Hematopoietic multipotent progenitor cell treated with erythropoietin and hydrocortisone succinate and interleukin-3 and kit ligand, for 15 days (in vitro differentiated cells): ENCODE measurements around the gene LGR6.

ENCODE experiments used
- DNase-seq: peaks from one replicate; pipeline ENCODE4 v3.0.0-alpha.2; 2015; ENCODE audit warnings: low spot score

LGR6 gene

DNA sequence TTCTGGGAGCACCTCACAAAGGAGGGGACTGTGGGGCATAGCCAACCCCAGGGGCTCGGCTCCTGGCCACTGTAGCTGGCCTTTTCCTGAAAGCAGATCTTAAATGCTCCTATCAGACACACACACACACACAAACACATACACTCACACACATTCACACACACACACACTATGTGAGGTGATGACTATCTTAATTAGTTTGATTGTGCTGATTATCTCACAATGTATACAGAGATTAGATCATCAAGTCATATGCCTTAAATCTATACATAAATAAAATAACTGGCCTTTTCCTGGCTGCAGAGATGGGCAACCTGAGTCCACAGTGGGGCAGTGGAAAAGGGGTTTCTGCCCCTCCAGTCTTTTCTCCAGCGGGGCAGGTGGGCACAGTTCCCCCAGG lies 27.1 kb downstream of the LGR6 start:
- no peak for DNase-seq

DNA sequence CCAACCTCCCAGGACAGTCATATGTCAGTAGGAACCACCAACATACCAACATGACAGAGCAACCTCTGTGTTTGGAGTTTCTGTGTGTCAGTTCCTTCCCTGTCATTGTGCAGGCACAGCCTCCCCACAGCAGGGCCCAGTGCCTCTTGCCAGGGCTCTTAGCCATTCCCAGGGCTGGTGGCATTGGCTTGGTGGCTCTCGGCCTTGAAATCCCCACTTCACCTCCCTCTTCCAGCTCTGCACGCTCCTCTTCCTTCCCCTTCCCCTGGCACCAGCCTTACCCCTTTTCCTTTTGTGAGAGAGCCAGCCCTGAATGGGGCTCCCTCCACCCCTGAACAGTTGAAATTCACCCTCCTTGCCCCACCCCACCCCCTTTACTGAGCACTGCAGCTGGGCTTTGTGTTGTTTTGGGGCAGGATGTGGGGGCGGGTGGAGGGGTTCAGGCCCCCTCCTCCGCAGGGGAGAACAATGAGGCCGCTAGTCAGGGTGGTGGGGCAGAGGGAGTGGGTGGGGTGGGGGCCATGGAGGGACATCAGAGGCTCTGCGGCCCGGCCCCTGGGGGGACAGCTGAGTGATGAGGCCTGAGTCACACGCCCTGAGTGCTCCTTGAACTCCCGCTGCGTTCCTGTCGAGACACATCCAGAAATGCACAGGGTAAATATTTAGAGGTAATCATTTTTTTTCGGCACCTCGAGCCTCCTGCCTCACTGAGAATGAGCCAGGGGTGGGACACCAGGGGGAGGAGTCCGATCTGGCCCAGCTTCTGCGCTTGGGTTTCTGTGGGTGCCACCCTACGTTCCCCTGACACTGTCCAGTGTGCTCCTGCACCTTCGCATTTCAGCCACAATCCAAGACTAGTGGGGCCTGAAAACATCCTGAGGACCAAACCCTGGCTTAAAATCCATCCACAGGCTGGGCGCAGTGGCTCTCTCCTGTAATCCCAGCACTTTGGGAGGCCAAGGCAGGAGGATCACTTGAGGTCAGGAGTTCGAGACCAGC lies 28.6 kb downstream of the LGR6 start:
- DNase-seq = no peak

- no peak for DNase-seq
Measured at GRCh38 chr1:202223121-202223860, 29.7 kb downstream of the LGR6 start.

DNA sequence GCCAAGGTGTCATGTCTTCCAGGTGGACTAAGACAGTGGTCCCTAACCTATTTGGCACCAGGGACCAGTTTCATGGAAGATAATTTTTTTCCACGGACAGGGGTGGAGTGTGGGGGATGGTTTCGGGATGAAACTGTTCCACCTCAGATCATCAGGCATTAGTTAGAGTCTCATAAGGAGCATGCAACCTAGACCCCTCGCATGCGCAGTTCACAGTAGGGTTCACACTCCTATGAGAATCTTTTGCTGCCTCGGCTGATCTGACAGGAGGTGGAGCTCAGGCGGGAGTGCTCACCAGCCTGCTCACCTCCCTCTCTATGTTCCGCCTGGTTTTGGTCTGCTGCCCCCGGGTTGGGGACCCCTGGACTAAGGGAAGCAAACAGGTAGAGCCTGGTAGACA lies 30.9 kb downstream of the LGR6 start:
- no peak for DNase-seq

DNA sequence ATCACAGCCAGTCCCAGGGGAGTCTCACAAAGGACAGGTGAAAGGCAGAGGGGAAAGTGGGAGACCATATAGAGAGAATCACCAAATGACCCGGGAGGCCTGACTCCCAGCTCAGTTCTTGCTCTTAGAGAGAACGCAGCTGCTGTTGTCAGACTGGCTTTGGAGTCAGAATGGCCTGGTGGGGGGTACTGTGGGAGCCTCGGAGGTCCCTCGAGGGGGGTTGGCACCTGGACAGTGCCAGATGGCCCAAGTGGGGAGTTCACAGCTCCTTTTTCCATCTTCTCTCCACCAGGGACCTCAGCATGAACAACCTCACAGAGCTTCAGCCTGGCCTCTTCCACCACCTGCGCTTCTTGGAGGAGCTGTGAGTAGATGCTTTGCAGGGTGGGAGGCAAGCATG lies 31.5 kb downstream of the LGR6 start:
- DNase-seq = no peak

DNA sequence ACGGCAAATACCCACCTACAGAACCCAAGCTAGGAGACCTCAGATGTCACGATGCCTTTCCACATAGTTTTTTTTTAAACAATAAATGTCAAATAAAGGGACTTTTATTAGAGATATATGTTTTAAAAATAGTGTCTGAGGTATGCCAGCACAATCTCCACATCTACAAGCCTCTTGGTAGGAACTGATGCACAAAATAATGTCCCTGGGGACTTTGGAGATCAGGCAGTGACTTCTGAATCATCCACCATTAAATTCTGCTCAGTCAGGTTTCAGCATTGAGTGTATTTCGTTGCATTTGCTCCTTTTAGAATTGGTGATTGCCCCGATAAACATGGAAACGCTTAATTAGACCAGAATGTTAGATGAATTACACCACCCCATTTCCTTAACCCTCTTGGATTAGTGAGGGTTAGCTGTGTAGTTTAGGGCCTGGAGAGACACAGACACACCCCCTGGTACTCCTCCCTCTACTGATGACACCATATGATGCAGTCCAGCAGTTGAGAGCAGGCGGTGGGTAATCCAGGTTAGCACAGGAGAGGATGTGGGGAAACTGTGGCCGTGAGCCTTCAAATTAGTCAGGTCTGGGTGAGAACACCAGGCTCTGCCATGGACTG lies 33.6 kb downstream of the LGR6 start:
- no peak for DNase-seq

DNA sequence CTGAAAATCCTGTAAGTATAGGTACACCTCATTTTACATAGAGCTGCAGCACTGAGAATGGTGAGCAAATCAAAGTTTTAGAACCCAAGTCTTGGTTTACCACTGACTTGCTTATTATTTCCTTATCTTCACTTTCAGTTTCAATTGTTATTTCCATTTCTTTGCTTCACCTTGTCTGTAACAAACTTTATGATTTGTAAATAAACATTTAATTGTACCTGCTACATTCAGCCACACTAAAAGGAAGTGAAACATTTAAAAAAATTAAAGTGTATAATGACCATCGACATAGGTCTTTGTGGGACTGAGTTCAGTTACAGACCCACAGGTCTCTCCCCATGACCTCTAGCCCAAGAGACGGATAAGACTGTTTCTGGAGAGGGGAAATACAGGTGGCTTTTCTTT lies 34.4 kb downstream of the LGR6 start:
- no peak for DNase-seq

DNA sequence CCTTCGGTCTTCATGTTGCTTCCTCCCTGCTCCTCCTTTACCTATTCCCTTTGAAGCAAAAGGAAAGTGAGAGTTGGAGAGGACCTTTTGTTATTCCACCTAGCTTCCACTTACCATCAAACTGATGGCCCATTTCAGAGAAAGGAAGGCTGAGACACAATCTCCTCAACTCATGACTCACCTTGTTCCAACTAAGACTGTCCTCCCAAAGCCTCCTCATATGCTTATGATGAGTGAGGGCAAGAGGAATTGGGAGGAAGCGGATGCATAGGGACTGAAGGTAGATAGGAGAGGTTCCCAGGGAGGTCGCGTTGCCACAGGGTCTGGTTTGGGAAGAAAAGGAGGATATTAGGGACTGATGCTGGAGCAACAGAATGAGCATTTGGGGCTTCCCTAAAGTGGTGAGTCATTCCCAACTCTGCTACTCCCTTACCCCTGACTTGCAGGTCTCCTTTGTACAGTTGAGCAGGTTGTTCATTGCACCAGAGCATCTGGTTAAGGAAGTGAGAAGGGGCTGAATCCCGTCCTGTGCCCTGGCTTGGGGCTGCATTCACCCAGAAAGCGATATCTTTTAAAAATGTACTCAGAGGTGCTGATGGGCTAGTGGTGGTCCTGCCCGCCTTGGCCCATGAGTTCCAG lies 35.0 kb downstream of the LGR6 start:
- no peak for DNase-seq

DNA sequence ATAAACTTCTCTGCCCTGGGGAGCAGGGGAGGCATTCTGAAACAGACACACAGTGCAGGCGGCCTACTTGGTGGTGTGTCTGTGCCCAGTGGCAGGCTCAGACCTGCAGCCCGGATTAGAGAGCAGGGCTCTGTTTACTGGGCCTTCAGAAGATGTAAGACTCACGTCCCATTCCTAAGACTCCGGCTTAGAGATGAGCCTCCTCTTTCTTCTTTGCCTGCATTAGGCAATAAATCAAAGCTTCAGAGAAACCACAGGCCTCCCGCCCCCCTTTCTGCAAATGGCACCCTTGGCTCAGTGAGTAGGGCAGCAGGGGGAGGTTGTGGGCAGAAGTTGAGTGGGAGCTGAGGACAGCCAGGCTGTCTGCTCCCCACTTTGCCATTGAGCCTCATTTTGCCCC lies 35.8 kb downstream of the LGR6 start:
- no peak for DNase-seq

- no peak for DNase-seq
Measured at GRCh38 chr1:202230061-202230938, 36.7 kb downstream of the LGR6 start.

DNA sequence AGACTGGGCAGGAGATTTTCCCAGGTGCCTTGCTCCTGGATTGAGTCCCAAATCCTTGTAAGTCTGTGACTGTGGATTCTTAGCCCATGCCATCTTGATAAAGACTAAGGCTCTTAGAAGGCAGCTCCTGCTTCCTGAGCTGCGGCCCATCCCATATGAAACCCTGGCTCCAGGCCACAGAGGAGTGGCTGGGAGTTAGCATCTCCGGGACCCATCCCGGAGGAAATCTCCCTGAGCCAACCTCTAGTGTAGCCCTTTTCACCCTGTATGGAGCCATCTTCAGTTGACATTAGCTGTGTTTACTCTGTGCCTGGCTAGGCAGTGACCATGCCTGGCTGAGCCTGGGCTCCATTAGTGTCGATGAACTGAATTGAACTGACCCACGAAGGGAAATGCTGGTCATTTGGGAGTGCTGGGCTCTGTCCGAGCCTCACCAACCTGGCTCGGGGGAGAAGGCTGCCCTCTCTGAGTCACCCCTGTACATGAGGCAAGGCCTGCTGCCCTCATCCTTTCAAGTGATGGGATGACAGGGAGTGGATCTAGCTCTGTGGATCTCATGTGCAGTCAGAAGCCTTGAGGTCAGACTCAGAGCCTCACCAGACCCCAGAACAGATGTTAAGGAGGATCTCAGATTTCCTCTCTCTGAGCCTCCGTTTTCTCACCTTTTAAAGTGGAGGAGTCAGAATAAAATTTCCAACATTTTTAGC lies 37.5 kb downstream of the LGR6 start:
- DNase-seq = no peak

DNA sequence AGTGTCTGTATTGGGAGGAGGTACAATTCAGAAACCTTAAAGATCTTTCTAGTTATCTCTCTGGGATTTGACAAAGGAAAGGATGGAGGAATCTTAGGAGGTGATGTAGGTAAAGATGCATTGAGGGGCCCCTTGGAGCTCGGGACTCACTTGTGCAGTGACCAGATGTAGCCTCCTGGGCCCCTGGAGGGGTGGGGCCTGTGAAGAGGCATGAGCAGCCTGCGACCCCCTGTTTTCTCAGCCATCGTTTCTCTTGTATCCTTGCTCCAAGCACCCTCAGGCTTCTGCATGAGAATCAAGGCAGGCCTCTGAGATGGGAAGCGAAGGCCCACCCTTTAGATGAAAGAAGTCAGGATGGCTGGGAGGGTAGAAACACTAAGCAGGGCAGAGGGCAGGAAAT lies 39.6 kb downstream of the LGR6 start:
- no peak for DNase-seq

GRCh38 chr1:202233804-202234203 lies 40.2 kb downstream of the LGR6 start:
- no peak for DNase-seq

DNA sequence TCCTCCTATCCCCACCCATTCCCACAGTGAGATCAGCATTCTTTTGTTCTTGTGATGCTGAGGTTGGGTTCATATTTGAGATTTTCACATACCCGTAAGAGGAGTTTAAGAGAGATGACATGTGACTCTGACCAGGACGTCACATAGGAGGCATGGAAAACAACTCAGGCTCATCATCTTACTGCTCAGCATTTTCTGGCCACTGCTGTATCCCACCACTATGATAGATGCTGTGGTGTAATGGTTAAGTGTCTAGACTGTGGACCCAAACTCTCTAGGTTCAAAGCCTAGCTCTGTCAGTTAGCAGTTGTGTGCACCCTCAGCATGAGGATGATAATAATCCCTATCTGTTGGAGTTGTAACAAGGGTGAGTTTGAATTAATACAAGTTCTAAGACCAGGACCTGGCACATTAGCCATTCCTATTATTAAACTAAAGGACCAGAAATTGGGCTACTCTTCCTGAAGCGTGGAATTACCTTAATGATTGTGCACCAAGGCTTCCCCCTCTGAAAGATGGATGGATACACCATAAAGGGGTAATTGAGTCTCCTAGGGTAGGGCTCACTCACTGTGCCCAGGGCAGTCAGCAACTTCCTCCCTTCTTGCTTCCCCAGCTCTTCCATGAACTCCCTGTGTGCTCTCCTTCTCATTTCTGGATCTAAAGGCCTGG lies 40.9 kb downstream of the LGR6 start:
- no peak for DNase-seq

- DNase-seq = no peak
Measured at GRCh38 chr1:202235003-202235660, 41.5 kb downstream of the LGR6 start.

DNA sequence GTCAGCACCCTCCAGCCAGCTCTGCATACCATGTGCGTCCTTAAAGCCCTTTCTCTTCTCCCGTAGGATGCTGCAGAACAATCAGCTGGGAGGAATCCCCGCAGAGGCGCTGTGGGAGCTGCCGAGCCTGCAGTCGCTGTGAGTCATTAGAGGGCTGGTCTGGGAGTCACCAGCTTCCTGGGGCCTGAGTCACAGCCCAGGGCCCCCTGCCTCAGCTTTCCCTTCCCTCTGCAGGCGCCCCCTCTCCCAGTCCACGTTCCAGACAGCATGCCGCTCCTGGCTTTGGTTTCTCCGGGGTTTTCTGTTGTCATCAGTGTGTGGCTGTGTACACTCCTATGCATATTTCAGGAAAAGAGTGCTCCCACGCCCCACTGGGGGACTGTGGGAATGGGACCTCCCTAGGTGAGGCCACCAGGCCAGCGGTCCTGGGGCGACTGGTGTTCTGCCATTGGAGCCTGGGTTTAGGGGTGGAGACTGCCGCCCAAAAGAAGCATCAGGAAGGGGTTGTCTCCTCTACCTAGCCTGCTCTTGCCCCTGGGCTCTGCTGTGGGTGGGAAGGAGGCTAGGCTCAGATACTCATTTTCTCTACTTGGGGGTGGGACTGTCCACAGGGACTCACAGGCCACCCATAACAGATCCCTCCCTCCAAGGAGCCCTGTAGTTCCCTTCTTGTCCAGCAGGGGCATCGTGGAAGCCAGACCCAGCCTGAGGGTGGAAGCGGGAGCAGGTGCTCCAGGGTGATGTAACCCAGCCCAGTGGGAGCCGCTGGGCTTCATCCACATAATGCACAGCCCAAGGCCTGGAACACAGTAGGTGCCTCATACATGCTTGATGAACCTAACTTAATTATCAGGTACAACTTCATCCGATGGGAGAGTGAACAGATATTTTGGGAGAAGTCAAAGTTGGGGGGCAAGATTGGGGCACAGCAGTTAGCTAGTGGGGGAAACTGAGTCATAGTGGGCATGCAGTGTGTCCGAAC lies 42.5 kb downstream of the LGR6 start:
- DNase-seq = peak; percentile 66

GRCh38 chr1:202237052-202237451 lies 43.5 kb downstream of the LGR6 start:
- DNase-seq = peak; percentile 9

DNA sequence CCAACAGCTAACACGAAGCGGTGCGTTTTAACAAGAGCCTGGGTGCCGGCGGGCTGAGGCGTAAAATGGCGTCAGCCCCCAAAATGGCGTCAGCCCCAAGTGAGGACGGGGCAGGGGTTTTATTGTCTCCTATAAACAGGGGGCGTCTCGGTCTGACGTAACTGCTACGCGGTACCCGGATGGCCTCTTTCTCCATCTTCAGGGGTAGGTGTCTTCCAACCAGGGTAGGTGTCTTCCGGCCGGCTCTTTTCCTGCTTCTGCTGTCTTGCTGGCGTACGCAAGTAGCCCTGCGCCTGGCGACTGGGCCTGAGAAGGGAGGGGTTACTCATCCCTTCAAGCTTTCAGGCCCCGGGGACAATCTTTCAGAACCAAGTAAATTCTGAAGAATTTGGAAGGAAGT lies 45.3 kb downstream of the LGR6 start:
- no peak for DNase-seq
